Measurements from ENCODE around the gene FGG. TPM values are rescaled to one million over a fixed set of nuclear protein-coding genes. Genes with fewer than 3 reads are reported as not detected.

FGG gene
- total and polyA plus RNA-seq, 2 donors (not counting 3 experiments of a cell fraction or from before 2014, with no cell fraction given), result not detected

GRCh38 chr4:154591890-154592289, 20.6 kb downstream of the FGG start:
- no peak overlapping the region for H2AFZ ChIP-seq (ENCODE audit: low read depth, low read length)
- no peak overlapping the region for H3K4me2 ChIP-seq (ENCODE audit: insufficient read depth, low read length)
- peaks cover 0 to 4% of the 10 kb centered on the region in 2 experiments for H3K27me3 ChIP-seq (ENCODE audit: control insufficient read depth in 2 of 2, insufficient read depth in 2 of 2, low read length in 2 of 2)
- ChIA-PET CTCF (interaction anchor here (0.6 to 2.2 kb wide), 2 partner anchors 27 to 40 kb away, joined by 4 read pairs; no protein-coding TSS in a partner anchor), POLR2A (no interaction called here)
- DNase-seq (ENCODE audit: low read depth, low spot score), result no peak
- FAIRE-seq, result no peak
- no peaks in the 10 kb centered on the region for H3K4me1 ChIP-seq (ENCODE audit: control insufficient read depth, extremely low read depth, insufficient read depth, low read length)
- H3K9me3 ChIP-seq (replicated peaks; ENCODE audit: control insufficient read depth, insufficient read depth, low read length), result no peaks in the 10 kb centered on the region
- dilution Hi-C loops (cut with MboI; ENCODE audit: extremely low pct_ligation_motif_present, low sequenced_read_pairs), result no loop called here
- no peaks in the 10 kb centered on the region for H4K20me1 ChIP-seq (replicated peaks; ENCODE audit: control insufficient read depth, extremely low read depth, insufficient read depth, low read length)
- H3K79me2 ChIP-seq (ENCODE audit: control insufficient read depth, insufficient read depth, low read length), result no peaks in the 10 kb centered on the region
- no peak overlapping the region for H3K4me3 ChIP-seq (replicated peaks in 1 of 3; ENCODE audit: insufficient read depth in 1 of 3, low read depth in 1 of 3, low read length in 3 of 3)
- no peak overlapping the region for H3K9ac ChIP-seq (replicated peaks; ENCODE audit: extremely low read depth, insufficient read depth, low read length)
- BruUV-seq (replicated peaks), result no TSS peak
- intact Hi-C loops (cut with micrococcal nuclease), result no loop called here
- TF ChIP-seq JUN (IDR thresholded peaks at IDR 0.05; ENCODE audit: borderline replicate concordance, insufficient read depth, insufficient read length, low read depth), result no peak
- TF ChIP-seq FOS (IDR thresholded peaks at IDR 0.05; ENCODE audit: borderline replicate concordance, insufficient read depth, low read length), result no peak
- no peaks in the 10 kb centered on the region for H3K9me1 ChIP-seq (replicated peaks; ENCODE audit: control insufficient read depth, extremely low read depth, insufficient read depth, low read length)
- no peaks in the 10 kb centered on the region for H3K36me3 ChIP-seq (ENCODE audit: control insufficient read depth in 2 of 2, extremely low read depth in 1 of 2, insufficient read depth in 2 of 2, low read length in 2 of 2)
- no peak overlapping the region for H3K27ac ChIP-seq (ENCODE audit: insufficient read depth, low read depth, low read length)

- no peak within 1 kb of the TSS for H2AFZ ChIP-seq (ENCODE audit: low read depth, low read length)
- H3K9ac ChIP-seq (replicated peaks; ENCODE audit: extremely low read depth, insufficient read depth, low read length), result no peak within 1 kb of the TSS
- no TSS peak for BruUV-seq (replicated peaks)
- no peak for TF ChIP-seq EZH2 (IDR thresholded peaks at IDR 0.05; ENCODE audit: borderline replicate concordance, low read depth, low read length, severe bottlenecking)
- no peak for TF ChIP-seq GATA2 (IDR thresholded peaks at IDR 0.05; ENCODE audit: insufficient read depth, insufficient read length, low read depth, low read length)
- TF ChIP-seq POLR2A (IDR thresholded peaks at IDR 0.05; ENCODE audit: low read depth, low read length), result no peak
- no peak for TF ChIP-seq MYC (IDR thresholded peaks at IDR 0.05; ENCODE audit: low read depth, low read length)
- no peak for TF ChIP-seq POLR2AphosphoS5 (IDR thresholded peaks at IDR 0.05; ENCODE audit: insufficient read depth, low read depth, low read length)
- TF ChIP-seq CTCF (IDR thresholded peaks at IDR 0.05; ENCODE audit: extremely low read depth in 1 of 2, insufficient read depth in 1 of 2, low read depth in 1 of 2, low read length in 2 of 2), result no peak
- TF ChIP-seq FOS (IDR thresholded peaks at IDR 0.05; ENCODE audit: borderline replicate concordance, insufficient read depth, low read length), result no peak
- TF ChIP-seq JUN (IDR thresholded peaks at IDR 0.05; ENCODE audit: borderline replicate concordance, insufficient read depth, insufficient read length, low read depth), result no peak
- TF ChIP-seq, protein P1, sequence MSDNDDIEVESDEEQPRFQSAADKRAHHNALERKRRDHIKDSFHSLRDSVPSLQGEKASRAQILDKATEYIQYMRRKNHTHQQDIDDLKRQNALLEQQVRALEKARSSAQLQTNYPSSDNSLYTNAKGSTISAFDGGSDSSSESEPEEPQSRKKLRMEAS (IDR thresholded peaks at IDR 0.05; ENCODE audit: insufficient read depth, insufficient read length), result no peak
- FAIRE-seq, result no peak
- no peak within 1 kb of the TSS for H3K4me2 ChIP-seq (ENCODE audit: insufficient read depth, low read length)
- intact Hi-C loops (cut with micrococcal nuclease), result no loop called here
- H4K20me1 ChIP-seq (replicated peaks; ENCODE audit: control insufficient read depth, extremely low read depth, insufficient read depth, low read length), result no peaks in the 10 kb centered on the region
- H3K27ac ChIP-seq (ENCODE audit: insufficient read depth, low read depth, low read length), result no peak within 1 kb of the TSS
- peaks cover 0 to 4% of the 10 kb centered on the region in 2 experiments for H3K27me3 ChIP-seq (ENCODE audit: control insufficient read depth in 2 of 2, insufficient read depth in 2 of 2, low read length in 2 of 2)
- DNase-seq (ENCODE audit: low read depth, low spot score), result no peak
- CTCF ChIA-PET, result interaction anchor here (2.2 kb wide), 1 partner anchor 28 kb away, joined by 4 read pairs; no protein-coding TSS in a partner anchor
- H3K4me3 ChIP-seq (replicated peaks in 1 of 3; ENCODE audit: insufficient read depth in 1 of 3, low read depth in 1 of 3, low read length in 3 of 3), result no peak within 1 kb of the TSS
- POLR2A ChIA-PET, result no interaction called here
- no peaks in the 10 kb centered on the region for H3K9me3 ChIP-seq (replicated peaks; ENCODE audit: control insufficient read depth, insufficient read depth, low read length)
- H3K79me2 ChIP-seq (ENCODE audit: control insufficient read depth, insufficient read depth, low read length), result no peaks in the 10 kb centered on the region
- no peaks in the 10 kb centered on the region for H3K36me3 ChIP-seq (ENCODE audit: control insufficient read depth in 2 of 2, extremely low read depth in 1 of 2, insufficient read depth in 2 of 2, low read length in 2 of 2)
- no peaks in the 10 kb centered on the region for H3K4me1 ChIP-seq (ENCODE audit: control insufficient read depth, extremely low read depth, insufficient read depth, low read length)
- dilution Hi-C loops (cut with MboI; ENCODE audit: extremely low pct_ligation_motif_present, low sequenced_read_pairs), result no loop called here
- H3K9me1 ChIP-seq (replicated peaks; ENCODE audit: control insufficient read depth, extremely low read depth, insufficient read depth, low read length), result no peaks in the 10 kb centered on the region
Measured at GRCh38 chr4:154590329-154591006, 22.0 kb downstream of the FGG start, which contains the start of gene FGA. TSS of gene FGA (minus strand) at chr4:154590742. CDS start at chr4:154590687, 55 bp downstream.
